Left ventricle myocardium inferior (tissue), 1 donor: ENCODE results near the gene RNF144A. TPM values are rescaled to one million over a fixed set of nuclear protein-coding genes. Genes with fewer than 3 reads are reported as not detected.

Source experiments
- DNase-seq: peaks from one replicate; pipeline ENCODE4 v3.0.0-alpha.2; 2020
- H3K27ac ChIP-seq: fragments of 200-600 bp; replicated peaks from 2 replicates; pipeline ENCODE4 v1.8.0; 2021
- H3K27me3 ChIP-seq: fragments of 200-600 bp; 2 replicates; pipeline ENCODE4 v1.8.0; 2021; ENCODE audit warnings: low read depth
- H3K36me3 ChIP-seq: fragments of 200-600 bp; 2 replicates; pipeline ENCODE4 v1.8.0; 2021
- H3K4me1 ChIP-seq: fragments of 200-600 bp; 2 replicates; pipeline ENCODE4 v1.8.0; 2021
- H3K4me3 ChIP-seq: fragments of 200-600 bp; 2 replicates; pipeline ENCODE4 v1.8.0; 2021; ENCODE audit warnings: mild to moderate bottlenecking, moderate library complexity
- H3K9me3 ChIP-seq: fragments of 200-600 bp; replicated peaks from 2 replicates; pipeline ENCODE4 v1.8.0; 2021
- intact Hi-C: fragments of 100-400 bp; cut with micrococcal nuclease; formaldehyde crosslinking; loops from one replicate; pipeline ENCODE4 v1.11.0; 2022
- total RNA-seq: library from RNA; stranded (reverse); fragmentation: NEBNext Ultra II Directional; extraction: Animal tissue kit (Norgen Biotek cat#: 25700); gene quantifications from one replicate; pipeline ENCODE4 v1.2.1, GENCODE V29; 2021
- TF ChIP-seq, protein P1 (sequence below): fragments of 200-600 bp; IDR thresholded peaks from 2 replicates; pipeline ENCODE4 v1.8.0; 2021; ENCODE audit warnings: antibody characterized with exemption, mild to moderate bottlenecking, borderline replicate concordance
- donor health status: DM: no; HTN: yes; CAD: no; lungs with severe emphysema.

The RNF144A gene
- total RNA-seq, 1 donor from 2014 or later = 17.9 TPM

DNA sequence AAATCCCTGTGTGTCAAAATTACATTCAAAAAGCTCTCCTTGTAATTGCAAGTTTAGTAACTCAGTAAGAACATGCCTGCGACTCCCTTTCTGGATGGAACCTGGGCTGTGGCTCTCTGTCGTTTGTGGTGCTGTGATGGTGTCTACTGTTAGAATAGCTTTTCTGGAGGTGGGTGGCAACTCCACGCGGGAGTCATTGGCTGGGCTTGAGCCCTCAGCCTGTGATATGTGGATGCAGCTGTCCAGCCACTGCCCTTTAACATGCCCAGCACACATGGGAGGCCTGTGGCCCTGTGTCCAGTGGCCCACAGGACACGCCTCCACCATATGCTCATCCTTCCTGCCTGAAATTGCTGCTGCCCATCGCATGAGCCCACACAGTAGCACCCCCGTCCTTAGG lies 124.2 kb downstream of the RNF144A start:
- TF ChIP-seq, protein P1, sequence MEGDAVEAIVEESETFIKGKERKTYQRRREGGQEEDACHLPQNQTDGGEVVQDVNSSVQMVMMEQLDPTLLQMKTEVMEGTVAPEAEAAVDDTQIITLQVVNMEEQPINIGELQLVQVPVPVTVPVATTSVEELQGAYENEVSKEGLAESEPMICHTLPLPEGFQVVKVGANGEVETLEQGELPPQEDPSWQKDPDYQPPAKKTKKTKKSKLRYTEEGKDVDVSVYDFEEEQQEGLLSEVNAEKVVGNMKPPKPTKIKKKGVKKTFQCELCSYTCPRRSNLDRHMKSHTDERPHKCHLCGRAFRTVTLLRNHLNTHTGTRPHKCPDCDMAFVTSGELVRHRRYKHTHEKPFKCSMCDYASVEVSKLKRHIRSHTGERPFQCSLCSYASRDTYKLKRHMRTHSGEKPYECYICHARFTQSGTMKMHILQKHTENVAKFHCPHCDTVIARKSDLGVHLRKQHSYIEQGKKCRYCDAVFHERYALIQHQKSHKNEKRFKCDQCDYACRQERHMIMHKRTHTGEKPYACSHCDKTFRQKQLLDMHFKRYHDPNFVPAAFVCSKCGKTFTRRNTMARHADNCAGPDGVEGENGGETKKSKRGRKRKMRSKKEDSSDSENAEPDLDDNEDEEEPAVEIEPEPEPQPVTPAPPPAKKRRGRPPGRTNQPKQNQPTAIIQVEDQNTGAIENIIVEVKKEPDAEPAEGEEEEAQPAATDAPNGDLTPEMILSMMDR = no peak
- intact Hi-C loops = no loop called here
- no peak overlapping the region for H3K4me3 ChIP-seq
- peaks cover 47% of the 10 kb centered on the region for H3K36me3 ChIP-seq
- no peak for DNase-seq
- H3K9me3 ChIP-seq = no peaks in the 10 kb centered on the region
- no peaks in the 10 kb centered on the region for H3K27me3 ChIP-seq
- H3K27ac ChIP-seq = no peak overlapping the region
- peaks cover 5% of the 10 kb centered on the region for H3K4me1 ChIP-seq

DNA sequence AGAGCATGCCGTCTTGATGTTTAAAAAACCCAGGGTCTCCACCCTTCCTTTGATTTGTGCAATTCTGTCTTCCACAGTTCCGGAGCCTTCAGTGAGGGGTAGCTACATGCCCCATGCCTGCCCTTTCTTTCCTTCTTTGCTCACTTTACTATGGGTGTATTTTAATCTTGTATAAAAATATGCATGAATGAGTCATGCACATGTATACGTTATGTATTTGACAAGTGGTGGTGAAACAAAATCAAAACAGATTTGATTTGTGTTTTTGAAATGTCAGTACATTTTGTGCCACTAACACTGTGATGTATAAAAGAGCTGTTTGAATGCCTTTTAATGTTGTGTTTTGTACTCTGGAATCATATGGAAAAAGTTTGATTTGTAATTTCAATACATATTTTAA lies 126.5 kb downstream of the RNF144A start:
- Histone ChIP-seq H3K27ac (no peak overlapping the region), H3K4me1 (peaks cover 5% of the 10 kb centered on the region), H3K27me3 (no peaks in the 10 kb centered on the region), H3K36me3 (peaks cover 33% of the 10 kb centered on the region), H3K9me3 (no peaks in the 10 kb centered on the region), H3K4me3 (no peak overlapping the region)
- TF ChIP-seq, protein P1 = no peak
- intact Hi-C loops = no loop called here
- DNase-seq = no peak

DNA sequence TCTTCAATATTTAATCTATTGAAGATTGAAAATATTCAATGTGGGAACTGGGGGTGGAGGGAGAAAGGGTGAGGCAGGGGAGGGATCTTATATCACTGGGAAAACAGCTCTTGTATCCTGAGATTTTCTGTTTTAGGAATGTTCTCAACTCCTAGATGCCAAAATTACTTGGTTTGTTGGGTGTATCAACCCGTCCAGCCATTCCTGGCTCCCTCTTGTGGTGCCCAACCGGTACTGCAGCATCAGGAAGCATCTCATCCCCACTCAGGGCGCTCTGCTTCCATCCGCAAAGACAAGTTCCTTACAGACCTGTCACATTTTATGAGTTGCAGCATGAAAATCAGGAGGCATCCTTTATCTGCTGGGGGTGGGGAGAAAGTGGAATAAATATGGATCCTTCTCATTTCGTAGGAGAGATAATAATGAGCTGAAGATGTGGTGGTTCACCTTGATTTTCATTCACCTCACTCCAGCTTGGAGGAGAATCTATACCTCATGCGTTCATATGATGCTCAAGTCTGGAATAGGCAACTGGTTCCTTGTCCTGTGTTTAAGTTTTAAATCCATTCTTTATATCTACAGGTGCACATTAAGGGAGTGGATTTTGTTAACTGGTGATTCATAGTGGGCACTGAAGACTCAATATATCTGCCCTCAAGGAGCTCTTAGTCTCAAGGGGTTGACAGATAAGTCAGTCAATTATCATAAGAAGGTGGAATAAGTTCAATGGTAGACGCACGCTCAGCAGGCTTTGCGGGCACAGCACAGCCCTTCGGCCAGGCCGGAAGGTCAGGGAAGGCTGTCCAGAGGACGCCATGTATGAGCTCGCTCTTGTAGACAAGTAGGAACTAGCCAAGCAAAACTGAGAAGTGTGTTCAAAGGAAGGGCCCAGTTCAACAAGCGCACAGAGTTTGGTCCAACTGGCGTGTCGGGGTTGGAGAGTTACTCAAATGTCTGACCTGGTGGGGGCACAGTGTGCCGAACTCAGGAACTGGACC lies 127.3 kb downstream of the RNF144A start:
- Histone ChIP-seq H3K27ac (no peak overlapping the region), H3K4me3 (no peak overlapping the region), H3K27me3 (no peaks in the 10 kb centered on the region), H3K36me3 (peaks cover 30% of the 10 kb centered on the region), H3K9me3 (no peaks in the 10 kb centered on the region), H3K4me1 (peaks cover 5% of the 10 kb centered on the region)
- peak; percentile 73 for DNase-seq
- TF ChIP-seq, protein P1 = peak; percentile 98
- intact Hi-C loops = loop anchor here (5.0 kb wide), 1 partner anchor 147 kb away; no protein-coding TSS in a partner anchor

DNA sequence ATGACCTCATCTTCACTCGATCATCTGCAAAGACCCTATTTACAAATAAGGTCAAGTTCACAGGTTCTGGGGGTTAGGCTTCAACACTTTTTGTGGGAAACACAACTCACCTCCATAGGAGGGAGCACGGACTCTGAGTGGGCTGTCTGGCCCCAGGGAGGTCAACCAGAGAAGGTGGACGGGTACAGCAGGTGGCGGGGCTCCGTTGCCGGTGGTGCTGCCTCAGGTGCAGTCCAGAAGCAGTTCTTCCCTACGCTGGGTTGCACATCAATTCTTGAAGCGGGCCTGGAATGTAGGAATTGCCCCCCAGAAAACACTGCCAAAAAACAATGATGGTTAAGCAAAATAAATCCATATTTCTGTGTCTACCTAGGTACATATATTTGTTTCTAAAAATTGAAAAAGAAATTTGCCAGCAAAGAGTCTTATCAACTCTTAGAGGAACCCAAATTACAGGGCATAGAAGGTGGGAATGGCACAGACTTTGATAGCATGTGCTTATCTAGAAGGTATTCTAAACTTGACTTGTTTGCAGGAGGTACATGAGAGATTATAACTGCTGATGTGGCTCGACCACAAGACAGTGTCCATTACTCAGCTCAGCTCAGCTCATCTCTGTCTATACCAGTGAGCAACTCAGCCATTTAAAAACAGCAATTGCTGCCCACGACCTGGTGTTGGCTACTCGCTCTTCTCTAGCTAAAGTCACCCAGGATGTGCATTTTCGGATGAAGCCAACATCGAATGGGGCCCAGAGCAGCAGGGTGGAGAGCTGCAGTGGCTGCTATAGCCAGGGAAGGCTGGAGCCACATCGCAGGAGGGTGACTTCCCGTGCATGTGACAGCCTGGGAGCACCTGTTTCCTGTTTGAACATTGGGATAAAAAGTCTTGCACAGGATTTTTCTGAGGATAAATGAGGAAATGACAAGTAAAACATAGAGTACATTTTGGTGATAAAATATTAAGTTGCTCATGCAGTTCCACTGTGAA lies 128.7 kb downstream of the RNF144A start:
- H3K27me3 ChIP-seq = peaks cover 3% of the 10 kb centered on the region
- intact Hi-C loops = loop anchor here (5.0 kb wide), 1 partner anchor 149 kb away; no protein-coding TSS in a partner anchor

DNA sequence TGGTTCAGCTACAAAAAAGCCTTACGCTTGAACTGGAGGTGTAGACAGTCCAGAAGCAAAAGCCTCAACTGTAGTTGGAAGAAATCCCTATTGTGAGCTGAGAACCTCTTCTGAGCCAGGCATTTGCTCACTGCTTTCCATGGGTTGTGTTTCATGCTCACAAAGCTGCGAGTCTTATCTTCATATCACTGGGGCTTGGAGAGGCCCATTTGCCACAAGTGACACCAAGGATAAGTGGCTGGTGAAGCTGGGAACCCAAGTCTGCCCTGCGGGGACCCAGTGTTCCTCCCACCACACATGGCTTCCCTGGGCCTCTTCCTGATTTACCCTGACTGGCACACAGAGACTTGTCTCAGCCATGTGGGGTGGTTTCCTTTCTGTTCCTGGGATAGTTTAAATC lies 130.4 kb downstream of the RNF144A start:
- Histone ChIP-seq H3K4me3 (no peak overlapping the region), H3K9me3 (no peaks in the 10 kb centered on the region), H3K27ac (no peak overlapping the region), H3K36me3 (peaks cover 6% of the 10 kb centered on the region), H3K4me1 (peaks cover 5% of the 10 kb centered on the region), H3K27me3 (peaks cover 7% of the 10 kb centered on the region)
- no peak for DNase-seq
- intact Hi-C loops = loop anchor here (5.0 kb wide), 1 partner anchor 150 kb away; no protein-coding TSS in a partner anchor
- TF ChIP-seq, protein P1 = no peak

More for the DNA sequence above, 128.7 kb downstream of the RNF144A start:
- Histone ChIP-seq H3K27ac (no peak overlapping the region), H3K4me3 (no peak overlapping the region), H3K36me3 (peaks cover 17% of the 10 kb centered on the region), H3K9me3 (no peaks in the 10 kb centered on the region), H3K4me1 (peaks cover 5% of the 10 kb centered on the region)
- DNase-seq = no peak
- TF ChIP-seq, protein P1 = no peak
